Activated CD4-positive, CD25-positive, alpha-beta regulatory T cell (primary cell): ENCODE data around the gene UBE2E2.
"Not testable (repeated sequence)": the region's sequence is repeated elsewhere in the genome, so short reads cannot be mapped to it uniquely, and the experiment has no call there.

ENCODE experiments used
- DNase-seq, 4 experiments: peaks; one replicate each; lab custom pipeline; 2025; lab: John Stamatoyannopoulos, UW

UBE2E2 gene

GRCh38 chr3:23329471-23330105 is 126.5 kb downstream of the UBE2E2 start:
- no peak for DNase-seq

GRCh38 chr3:23330568-23330967 is 127.4 kb downstream of the UBE2E2 start:
- no peak for DNase-seq

DNA sequence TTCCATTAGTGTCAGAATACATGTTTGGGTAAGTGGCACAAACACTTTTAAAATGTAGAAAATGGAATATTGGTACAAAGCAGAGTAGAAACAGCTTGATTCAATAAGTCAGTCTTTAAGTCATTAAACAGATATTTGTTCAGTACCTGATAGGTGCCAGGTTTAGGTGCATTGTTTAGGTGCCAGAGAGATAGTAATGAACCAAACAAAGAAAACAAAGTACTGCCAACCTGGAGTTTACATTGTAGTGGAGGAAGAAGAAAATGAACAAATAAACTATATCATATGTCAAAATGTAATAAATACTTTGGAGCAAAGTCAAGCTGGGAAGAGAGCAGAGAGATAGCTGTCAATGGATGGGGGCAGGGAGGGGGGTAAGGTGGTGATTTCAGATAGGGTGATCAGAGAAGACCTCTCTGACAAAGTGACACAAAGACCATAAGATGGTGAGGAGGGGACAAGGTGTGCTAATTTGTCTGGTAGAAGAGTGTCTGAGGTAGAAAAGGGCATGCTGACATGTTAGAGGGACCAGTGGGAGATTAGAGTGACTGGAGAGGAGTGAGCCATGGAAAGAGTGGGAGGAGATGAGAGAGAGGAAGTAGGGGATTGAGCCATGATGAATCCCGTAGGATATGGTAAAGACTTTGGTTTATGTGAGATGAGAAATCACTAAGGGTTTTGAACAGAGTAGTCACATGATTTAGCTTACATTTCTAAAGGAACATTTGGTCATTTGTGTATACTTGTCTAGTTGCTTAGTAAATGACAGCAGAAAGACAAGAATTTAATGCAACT is 128.2 kb downstream of the UBE2E2 start:
- DNase-seq: no peak

GRCh38 chr3:23333633-23334032 is 130.5 kb downstream of the UBE2E2 start:
- DNase-seq: no peak

DNA sequence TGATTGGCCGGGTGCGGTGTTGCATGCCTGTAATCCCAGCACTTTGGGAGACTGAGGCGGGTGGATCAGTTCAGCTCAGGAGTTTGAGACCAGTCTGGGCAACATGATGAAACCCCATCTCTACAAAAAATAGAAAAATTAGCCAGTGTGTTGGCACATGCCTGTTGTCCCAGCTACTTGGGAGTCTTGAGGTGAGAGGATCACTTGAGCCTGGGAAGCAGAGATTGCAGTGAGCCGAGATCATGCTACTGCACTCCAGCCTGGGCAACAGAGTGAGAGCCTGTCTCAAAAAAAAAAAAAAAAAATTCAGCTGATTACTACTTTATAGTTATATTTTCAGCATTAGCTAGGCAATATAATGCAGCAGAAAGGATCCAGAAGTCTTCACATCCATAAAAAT is 133.7 kb downstream of the UBE2E2 start:
- DNase-seq: not testable (repeated sequence)

- no peak for DNase-seq
Measured at GRCh38 chr3:23341147-23341838, 138.2 kb downstream of the UBE2E2 start.

DNA sequence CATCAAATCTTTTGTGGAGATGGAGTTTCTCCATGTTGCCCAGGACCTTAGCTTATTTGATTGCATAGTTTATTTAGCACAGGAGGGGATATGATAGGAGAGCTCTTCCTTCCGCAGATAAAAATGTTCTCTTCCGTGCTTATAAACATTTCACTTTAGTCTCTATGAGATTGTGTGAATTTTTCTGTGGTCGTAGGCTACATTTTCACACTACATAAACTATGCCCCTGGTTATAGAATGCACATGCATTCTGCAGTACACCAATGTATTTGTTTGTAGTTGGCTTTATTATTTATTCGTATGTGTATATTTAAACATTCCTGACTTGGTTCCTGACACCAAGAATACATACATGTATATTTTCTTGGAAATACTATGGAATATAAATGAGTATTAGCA is 139.2 kb downstream of the UBE2E2 start:
- DNase-seq: no peak

DNA sequence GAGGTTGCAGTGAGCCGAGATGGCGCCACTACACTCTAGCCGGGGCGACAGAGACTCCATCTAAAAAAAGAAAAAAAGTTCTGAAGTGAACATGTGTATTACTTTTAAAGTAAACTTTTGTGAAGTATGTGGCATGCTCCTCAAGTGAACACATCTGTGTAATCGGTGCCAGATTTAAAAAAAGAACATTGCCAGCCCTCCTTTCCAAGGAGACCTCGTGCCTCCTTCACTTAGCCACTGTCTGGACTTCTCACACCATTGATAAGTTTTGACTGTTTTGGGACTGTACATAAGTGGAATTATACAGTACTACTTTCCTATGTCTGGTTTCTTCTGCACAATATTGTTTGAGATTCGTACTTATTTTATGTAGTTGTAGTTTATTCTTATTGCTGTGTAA is 140.4 kb downstream of the UBE2E2 start:
- DNase-seq: no peak

- no peak for DNase-seq
Measured at GRCh38 chr3:23344886-23345285, 141.8 kb downstream of the UBE2E2 start.

GRCh38 chr3:23349444-23349843 is 146.3 kb downstream of the UBE2E2 start:
- DNase-seq: not testable (repeated sequence)

GRCh38 chr3:23356169-23356568 is 153.0 kb downstream of the UBE2E2 start:
- DNase-seq: no peak

GRCh38 chr3:23356923-23357322 is 153.8 kb downstream of the UBE2E2 start:
- no peak for DNase-seq

GRCh38 chr3:23359116-23359515 is 156.0 kb downstream of the UBE2E2 start:
- DNase-seq: no peak

GRCh38 chr3:23365066-23365465 is 161.9 kb downstream of the UBE2E2 start:
- DNase-seq: no peak

DNA sequence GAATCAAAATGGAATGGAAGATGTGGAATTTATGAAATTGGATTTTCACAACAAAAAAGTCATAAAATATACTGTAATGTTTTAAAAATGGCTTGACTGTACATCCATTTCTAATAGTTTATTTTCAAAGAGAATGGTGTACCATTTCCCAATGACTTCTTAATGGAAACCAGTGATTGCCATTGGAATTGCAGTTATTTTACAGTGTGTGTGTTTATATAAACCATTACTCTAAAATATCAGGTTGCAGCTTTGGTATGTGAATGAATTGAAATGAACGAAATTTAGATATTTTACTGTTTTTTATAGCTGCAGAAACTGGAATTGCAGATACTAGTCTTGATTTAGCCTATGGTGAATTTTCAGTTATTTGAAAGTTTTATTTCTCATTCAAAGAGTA is 165.6 kb downstream of the UBE2E2 start:
- DNase-seq: no peak

GRCh38 chr3:23372285-23372684 is 169.2 kb downstream of the UBE2E2 start:
- no peak for DNase-seq

- DNase-seq: no peak
Measured at GRCh38 chr3:23376516-23377248, 173.6 kb downstream of the UBE2E2 start.

DNA sequence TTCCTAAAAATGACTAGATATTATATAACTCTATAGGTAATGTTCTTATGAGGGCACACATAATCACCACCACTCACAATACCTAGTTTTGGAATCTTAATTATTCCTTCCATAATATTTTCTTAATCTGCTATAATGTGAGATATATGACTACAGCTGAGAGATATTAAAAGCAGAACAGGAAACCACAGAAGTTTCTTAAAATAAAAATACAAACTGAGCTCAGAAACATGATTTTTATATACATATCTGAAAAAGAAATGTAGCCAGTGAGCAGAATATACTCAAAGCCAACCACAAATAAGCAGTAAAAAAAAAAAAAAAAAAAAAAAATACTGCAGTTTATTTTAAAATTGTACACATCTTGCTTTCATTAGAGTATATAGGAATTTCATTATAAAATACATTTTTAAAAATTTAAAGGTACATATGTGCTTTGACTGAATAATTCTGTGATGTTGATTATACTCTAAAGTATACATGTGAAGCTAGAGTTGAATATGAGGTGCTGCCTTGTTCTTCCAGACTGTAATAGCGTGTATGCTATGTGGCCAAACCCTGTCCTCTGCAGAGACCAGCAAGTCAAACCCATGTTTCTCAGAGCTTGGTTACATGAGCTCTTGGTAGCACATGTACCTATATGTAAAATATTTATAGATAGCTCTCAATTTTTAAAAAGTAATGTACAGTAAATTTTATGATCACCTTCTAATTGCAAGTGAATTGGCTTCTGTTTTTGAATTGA is 175.0 kb downstream of the UBE2E2 start:
- DNase-seq: no peak

GRCh38 chr3:23383875-23384274 is 180.7 kb downstream of the UBE2E2 start:
- DNase-seq: no peak

DNA sequence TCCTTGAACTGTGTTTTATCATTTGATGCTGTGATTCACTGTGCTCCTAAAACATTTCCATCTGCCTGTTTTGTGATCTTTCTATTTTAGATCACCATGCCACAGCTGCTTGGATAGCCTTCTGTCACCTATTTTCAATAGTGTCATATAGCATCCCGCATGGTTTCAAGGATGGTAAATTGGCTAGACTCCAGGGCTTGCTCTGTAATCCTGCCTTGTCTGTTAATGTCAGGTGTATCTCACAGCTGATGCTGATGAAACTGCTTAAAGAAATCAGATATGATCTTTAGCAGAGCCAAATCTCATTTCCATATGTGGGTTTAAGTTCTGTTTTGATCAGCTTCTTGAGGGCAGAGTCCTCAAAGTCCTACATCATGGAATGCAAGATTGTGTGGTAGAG is 182.2 kb downstream of the UBE2E2 start:
- DNase-seq: no peak

- DNase-seq: no peak
Measured at GRCh38 chr3:23387286-23387918, 184.3 kb downstream of the UBE2E2 start.
